Neural progenitor cell (in vitro differentiated cells): ENCODE measurements around the gene BRD9.
"Not testable (repeated sequence)": the region's sequence is repeated elsewhere in the genome, so short reads cannot be mapped to it uniquely, and the experiment has no call there.

Source experiments
- EZH2 ChIP-seq: fragments of 200-600 bp; sonication (generic); IDR thresholded peaks from 2 replicates; pipeline ENCODE4 v1.6.1; 2017; ENCODE audit warnings: antibody characterized with exemption, mild to moderate bottlenecking, moderate library complexity
- EZH2phosphoT487 ChIP-seq: fragments of 200-600 bp; sonication (generic); IDR thresholded peaks from 2 replicates; pipeline ENCODE4 v1.6.1; 2017; ENCODE audit warnings: antibody characterized with exemption
- TF ChIP-seq, protein P1 (sequence below): fragments of 200-600 bp; sonication (generic); IDR thresholded peaks from 2 replicates; pipeline ENCODE4 v1.5.1; 2017; ENCODE audit warnings: antibody characterized with exemption, mild to moderate bottlenecking

DNA sequence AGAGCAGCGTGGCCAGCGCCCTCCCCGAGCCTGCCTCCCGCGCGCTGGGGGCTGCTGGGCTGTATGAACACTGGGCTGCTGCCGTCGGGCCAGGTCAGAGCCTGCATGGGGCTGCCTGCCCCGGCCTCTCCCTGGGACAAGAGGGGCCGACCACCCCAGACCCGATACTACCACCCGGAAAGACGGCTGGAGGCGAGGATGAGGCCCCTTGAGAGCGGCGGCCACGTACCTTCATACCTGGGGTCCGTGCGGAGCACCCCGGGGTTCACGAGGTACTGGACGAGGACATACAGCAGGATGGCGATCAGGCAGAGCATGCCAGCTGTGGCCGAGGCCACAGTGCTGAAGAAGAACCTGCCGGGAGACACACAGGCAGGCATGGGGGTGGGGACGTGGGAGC is 49.2 kb downstream of the BRD9 start:
- not testable (repeated sequence) for TF ChIP-seq EZH2phosphoT487, EZH2
- TF ChIP-seq, protein P1, sequence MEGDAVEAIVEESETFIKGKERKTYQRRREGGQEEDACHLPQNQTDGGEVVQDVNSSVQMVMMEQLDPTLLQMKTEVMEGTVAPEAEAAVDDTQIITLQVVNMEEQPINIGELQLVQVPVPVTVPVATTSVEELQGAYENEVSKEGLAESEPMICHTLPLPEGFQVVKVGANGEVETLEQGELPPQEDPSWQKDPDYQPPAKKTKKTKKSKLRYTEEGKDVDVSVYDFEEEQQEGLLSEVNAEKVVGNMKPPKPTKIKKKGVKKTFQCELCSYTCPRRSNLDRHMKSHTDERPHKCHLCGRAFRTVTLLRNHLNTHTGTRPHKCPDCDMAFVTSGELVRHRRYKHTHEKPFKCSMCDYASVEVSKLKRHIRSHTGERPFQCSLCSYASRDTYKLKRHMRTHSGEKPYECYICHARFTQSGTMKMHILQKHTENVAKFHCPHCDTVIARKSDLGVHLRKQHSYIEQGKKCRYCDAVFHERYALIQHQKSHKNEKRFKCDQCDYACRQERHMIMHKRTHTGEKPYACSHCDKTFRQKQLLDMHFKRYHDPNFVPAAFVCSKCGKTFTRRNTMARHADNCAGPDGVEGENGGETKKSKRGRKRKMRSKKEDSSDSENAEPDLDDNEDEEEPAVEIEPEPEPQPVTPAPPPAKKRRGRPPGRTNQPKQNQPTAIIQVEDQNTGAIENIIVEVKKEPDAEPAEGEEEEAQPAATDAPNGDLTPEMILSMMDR, result not testable (repeated sequence)
